Endometrial microvascular endothelial cells (primary cell): ENCODE results near the gene TRPM3. TPM values are rescaled to one million over a fixed set of nuclear protein-coding genes. Genes with fewer than 3 reads are reported as not detected.

Source experiments
- in situ Hi-C: cut with HindIII; loops from 2 replicates; pipeline ENCODE4 v1.10.0; 2017; ENCODE audit warnings: low sequenced_read_pairs, low pct_unique_long_range_greater_than_20kb; ENCODE audit errors: inconsistent ontology term
- total RNA-seq: library from RNA; depleted of rRNA; stranded (reverse); fragments of >200 nt; gene quantifications from one replicate; pipeline ENCODE4 v1.2.3, GENCODE V29; 2015; ENCODE audit errors: inconsistent ontology term

The TRPM3 gene
- total RNA-seq, 1 donor from 2014 or later, result under 0.01 TPM

- in situ Hi-C loops, result no loop called here
Observed at GRCh38 chr9:70813141-70813540, 308.3 kb downstream of the TRPM3 start.

DNA sequence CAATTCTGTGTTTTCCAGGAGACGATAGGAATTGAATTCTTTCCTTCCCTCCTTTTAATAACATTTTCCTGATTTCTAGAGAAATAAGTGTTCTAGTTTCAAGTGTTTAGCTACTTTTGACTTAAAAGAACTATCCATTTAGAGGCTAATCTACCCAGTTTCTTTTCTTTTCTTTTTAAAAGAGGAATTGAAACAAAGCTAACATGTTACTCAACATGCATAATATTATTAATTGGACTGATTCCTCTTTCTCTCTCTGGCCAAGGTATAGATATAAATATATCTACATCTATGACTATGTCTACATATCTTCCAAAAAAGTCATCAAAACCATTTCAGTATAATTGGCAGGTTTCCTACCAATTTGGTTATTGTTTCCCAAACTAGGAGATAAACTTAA, 309.8 kb downstream of the TRPM3 start:
- in situ Hi-C loops, result no loop called here

GRCh38 chr9:70806875-70807274, 314.5 kb downstream of the TRPM3 start:
- in situ Hi-C loops, result no loop called here

DNA sequence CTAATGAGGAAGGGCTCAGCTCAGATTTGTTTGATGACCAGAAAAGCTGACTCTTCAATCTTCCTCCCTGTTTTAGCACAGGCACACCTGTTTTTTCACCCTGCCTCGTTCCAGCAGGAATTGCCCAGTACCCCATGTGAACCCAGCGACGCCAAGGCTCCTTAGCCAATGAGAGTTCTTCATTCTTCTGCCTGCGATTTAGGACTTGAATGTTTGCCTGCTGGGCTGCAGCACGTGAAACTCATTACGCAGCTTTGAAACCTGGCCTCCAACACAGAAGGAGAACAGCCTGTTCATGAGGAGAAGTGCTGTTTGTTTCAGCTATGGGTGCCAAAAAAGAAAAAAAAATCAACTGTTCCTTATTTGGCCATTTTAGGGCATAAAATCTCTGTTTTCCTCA, 315.5 kb downstream of the TRPM3 start:
- in situ Hi-C loops, result no loop called here

GRCh38 chr9:70802758-70803436, 318.5 kb downstream of the TRPM3 start:
- in situ Hi-C loops, result no loop called here

- in situ Hi-C loops, result no loop called here
Observed at GRCh38 chr9:70802206-70802605, 319.2 kb downstream of the TRPM3 start.

DNA sequence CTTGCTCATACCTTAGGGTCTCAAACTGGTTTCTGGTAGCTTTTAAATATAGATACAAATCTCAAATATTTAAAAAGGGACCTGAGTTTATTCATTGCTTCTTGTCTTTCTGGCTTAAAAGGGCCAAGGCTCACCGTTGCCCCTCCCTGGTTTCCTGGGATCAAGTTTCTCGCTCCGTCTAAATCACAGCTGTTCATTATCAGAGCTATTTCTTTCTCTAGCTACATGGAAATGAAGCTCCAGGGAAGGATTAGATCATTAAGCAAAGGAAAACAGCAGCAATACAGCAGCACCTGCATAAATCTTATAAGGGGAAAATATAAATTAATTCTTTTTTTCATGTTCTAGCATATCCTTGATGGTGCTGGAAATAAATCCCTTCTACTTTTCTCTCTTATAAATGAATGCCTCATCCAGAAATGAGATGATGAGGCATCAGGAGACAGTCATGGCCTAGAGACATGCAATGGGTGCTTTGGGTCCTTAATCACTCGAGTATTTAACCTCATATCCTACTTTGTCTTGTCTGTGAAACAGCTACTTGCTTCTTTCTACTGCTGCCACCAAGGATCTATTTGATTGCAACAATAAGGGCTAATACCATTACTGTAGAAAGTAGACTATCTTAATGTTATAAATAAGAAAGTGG, 320.1 kb downstream of the TRPM3 start:
- in situ Hi-C loops, result no loop called here

- in situ Hi-C loops, result no loop called here
Observed at GRCh38 chr9:70798018-70798417, 323.4 kb downstream of the TRPM3 start.

GRCh38 chr9:70795841-70796240, 325.6 kb downstream of the TRPM3 start:
- in situ Hi-C loops, result no loop called here

- in situ Hi-C loops, result no loop called here
Observed at GRCh38 chr9:70792796-70793195, 328.6 kb downstream of the TRPM3 start.

DNA sequence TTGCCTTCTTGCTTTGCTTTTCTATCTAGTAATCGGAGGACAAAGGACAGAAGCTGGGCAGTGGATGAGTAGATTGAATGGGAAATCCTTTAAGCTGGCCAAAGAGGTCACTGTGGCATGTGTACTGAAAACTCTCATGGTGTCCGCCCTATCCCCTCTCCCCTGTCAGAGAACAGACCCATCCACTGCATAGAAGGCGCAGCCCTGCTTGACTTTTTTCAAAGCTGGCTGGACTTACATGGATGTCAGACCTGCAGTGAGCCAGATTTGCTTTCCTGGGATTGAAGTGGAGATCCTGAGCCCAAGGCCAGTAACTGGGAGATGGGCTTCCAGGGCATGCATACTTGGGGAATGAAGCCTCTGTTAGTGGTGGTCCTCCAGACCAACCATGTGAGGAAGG, 329.5 kb downstream of the TRPM3 start:
- in situ Hi-C loops, result no loop called here

- in situ Hi-C loops, result no loop called here
Observed at GRCh38 chr9:70789086-70789485, 332.3 kb downstream of the TRPM3 start.

DNA sequence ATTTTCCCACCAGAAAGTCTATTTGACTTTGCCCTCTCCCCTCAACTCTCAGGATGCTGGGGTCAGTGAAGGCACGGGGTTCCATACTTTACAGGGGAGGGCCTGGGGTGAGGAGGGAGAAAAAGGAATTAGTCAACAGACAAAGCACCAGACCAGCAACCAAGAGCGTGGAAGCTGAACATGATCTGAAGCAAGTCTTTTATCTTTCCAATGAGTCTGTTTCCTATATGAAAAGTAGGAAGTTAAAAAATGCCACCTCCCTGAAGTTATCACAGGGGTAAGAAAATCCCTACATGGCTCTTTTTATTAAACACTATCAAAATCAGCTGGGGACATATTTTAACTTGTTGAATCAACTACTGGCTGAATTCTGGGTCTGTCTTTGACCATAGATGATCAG, 337.0 kb downstream of the TRPM3 start:
- in situ Hi-C loops, result no loop called here

DNA sequence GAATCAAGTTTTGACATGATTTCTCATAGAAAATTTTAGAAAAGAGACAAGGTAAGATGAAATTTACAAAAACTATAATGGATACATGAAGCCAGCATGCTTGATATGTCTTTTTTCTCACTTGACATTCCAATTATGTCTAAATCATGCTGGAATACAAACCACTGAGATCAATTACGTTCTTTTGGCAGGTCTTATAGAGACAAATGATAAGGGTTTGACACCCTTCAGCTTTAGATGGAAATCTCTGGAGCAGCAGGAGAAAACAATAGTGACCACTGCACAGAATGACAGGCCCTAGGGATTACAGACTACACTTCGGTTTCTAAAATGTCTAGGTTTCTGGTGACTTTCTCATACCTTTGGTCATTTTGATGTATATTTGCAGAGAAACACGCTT, 342.9 kb downstream of the TRPM3 start:
- in situ Hi-C loops, result no loop called here

DNA sequence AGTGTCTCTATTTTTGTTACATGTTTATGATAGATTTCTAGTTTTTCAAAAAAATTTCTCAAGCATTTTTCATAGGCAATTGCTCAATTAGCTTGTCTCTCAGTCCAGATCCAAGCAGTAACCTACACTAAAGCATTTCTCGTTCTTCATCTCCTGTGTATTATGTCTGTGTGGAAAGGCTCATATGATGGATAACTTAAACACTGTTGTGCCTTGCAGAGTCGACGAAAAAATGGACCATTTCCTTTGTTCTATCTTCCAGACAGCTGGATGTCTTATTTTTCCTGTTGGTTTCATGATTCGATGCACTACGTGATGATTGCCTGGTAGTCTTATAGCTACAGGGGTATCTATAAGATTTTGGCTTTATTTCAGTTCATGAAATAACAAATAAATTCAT, 347.8 kb downstream of the TRPM3 start:
- in situ Hi-C loops, result no loop called here

DNA sequence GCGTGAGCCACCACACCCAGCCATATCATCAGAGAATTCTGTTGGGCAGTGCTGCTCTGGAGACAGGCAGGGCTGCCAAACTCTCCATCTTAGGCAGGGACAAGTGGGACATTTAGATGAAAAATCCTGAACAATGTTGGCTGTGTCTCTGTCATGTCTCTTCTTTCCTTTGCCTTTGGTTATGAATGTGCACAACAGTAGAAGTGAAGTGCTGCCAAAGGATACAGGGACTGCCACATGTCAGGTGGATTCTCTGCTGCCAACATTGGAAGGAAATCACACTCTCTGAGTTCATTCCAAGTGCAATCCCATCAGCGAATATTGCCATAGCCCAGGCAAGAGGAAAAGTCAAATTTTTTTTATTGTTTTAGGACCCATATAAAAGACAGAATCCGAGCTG, 348.8 kb downstream of the TRPM3 start:
- in situ Hi-C loops, result no loop called here

GRCh38 chr9:70765946-70766345, 355.5 kb downstream of the TRPM3 start:
- in situ Hi-C loops, result no loop called here

DNA sequence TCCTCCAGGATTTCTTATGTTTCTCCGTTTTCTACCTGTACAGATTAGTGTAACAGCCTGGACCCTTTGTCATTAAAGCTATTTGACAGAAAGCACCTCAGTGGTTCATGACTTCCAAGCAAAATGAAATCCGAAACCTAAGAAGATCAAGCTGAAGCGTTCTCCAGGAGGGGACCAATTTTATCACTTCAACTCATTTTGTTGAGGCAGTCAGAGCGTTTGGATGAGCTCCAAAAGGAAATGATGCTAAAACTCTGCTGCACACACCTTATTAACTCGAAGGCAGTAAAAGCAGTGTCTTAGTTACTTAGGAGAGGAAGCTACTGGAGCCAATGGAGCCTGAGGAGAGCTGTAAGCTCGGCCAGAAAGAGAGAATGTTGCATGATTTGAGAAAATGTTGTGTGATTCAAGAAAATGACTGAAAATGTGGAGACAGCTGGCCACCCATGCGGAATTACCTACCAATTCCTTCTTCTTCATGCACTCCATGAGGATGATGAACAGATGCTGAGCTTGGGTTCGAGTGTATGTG, 360.2 kb downstream of the TRPM3 start:
- in situ Hi-C loops, result no loop called here

- in situ Hi-C loops, result no loop called here
Observed at GRCh38 chr9:70760228-70760627, 361.2 kb downstream of the TRPM3 start.

DNA sequence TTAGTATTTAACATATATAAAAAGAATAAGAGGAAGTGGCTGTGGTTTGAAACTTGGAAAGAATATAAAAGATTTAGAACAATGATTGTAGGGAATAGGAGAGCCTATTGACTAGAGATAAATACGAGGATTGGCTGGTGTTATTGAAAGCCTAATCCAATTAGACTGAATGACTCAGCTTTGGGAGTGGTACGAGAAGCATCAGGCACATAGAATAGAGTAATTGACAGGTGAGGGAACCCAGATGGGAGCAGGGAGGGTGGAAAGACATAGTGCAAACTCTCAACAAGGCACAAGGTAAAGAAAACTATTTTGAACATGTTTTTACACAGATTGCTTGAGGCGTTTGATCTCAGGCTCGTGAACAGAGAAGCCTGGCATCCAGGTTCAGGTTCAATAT, 368.1 kb downstream of the TRPM3 start:
- in situ Hi-C loops, result no loop called here

- in situ Hi-C loops, result no loop called here
Observed at GRCh38 chr9:70749066-70749465, 372.4 kb downstream of the TRPM3 start.
